ENCODE data around the gene RBM33. TPM values are rescaled to one million over a fixed set of nuclear protein-coding genes. Genes with fewer than 3 reads are reported as not detected.

Gene RBM33, protein sequence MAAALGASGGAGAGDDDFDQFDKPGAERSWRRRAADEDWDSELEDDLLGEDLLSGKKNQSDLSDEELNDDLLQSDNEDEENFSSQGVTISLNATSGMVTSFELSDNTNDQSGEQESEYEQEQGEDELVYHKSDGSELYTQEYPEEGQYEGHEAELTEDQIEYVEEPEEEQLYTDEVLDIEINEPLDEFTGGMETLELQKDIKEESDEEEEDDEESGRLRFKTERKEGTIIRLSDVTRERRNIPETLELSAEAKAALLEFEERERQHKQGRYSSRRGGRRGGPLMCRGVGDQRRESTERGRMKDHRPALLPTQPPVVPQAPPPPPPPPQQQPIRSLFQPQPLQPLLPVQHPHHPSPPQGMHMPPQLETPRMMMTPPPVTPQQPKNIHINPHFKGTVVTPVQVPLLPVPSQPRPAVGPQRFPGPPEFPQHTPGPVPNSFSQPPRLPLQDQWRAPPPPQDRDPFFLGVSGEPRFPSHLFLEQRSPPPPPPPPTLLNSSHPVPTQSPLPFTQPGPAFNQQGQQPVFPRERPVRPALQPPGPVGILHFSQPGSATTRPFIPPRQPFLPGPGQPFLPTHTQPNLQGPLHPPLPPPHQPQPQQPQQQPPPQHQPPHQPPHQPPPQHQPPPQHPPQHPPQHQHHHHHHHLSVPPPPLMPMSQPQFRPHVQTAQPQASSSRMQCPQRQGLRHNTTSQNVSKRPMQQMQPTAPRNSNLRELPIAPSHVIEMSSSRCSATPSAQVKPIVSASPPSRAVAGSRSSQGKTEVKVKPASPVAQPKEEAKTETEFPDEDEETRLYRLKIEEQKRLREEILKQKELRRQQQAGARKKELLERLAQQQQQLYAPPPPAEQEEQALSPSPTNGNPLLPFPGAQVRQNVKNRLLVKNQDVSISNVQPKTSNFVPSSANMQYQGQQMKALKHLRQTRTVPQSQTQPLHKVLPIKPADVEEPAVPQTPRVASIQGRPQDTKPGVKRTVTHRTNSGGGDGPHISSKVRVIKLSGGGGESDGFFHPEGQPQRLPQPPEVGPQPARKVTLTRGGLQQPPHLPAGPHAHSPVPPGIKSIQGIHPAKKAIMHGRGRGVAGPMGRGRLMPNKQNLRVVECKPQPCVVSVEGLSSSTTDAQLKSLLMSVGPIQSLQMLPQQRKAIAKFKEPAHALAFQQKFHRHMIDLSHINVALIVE
- total RNA-seq (2012; rRNA removed): 7.3 and 10.6 TPM in 2 replicates
- 10.5 and 10.8 TPM in 2 replicates for polyA plus RNA-seq (2012; rRNA removed)
- polyA plus RNA-seq (2012; cell fraction: cytosol; rRNA removed): 5.8 and 14.5 TPM in 2 replicates
- 43.6 and 56.2 TPM in 2 replicates for polyA plus RNA-seq (2012; cell fraction: nucleus; rRNA removed; ENCODE audit: low replicate concordance)
- percentile 93 among the genes with signal in this experiment for Bru-seq, nascent RNA
- BruChase-seq, experiment 1, labeled RNA remaining after a 6-hour chase: percentile 79 among the genes with signal in this experiment
- BruChase-seq, experiment 2, labeled RNA remaining after a 2-hour chase: percentile 88 among the genes with signal in this experiment
- long read RNA-seq, partial matches to known transcripts: 8 of 21 reads
- long read RNA-seq, other reads (novel, unspliced or antisense): 11 of 21 reads

DNA sequence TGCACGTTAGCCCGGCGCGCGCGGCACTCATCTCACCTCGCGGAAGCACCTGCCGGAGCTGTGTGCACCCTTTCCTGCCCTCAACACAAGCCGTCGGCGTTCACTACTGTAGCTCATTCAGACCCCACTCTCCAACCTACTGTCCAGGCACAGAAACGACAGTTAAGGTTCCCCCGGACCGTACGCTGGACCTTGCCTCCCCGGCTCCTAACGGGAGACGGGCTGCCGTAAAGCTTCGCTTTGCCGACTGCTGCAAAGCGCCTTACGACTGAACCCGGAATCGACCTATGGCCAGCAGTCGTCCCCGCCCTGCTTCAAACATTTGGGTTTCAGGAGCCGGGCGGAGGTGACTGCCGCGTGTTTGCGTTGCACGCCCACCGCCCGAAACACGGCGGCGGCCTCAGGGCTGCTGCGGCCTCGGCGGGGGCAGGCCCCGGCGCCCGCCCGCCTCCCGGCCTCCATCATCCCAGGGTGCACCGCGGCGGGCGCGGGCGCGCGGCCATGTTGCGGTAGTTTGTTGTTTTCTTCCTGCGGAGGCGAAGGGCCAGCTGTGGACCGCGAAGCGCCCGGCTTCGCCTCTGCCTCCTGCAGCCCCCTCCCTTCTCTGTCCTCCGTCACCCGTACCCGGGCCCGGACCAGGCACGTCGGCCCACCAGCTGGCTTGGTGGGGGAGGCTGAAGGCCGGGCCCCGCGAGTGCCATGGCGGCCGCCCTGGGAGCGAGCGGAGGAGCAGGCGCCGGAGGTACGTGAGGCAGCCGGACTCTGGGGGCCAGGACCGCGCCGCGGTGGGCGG, at the start of gene RBM33:
Gene RBM33, plus strand, starts transcription at position 484 of the 793 bp plus-strand sequence. Its CDS starts 216 bp downstream, at position 700.
- Histone ChIP-seq H2BK120ac (ENCODE audit: low read depth, low read length) (peak within 1 kb of the TSS; percentile 90), H2AK9ac (replicated peaks; ENCODE audit: low read depth, low read length, poor library complexity) (peak within 1 kb of the TSS; percentile 91), H2BK5ac (ENCODE audit: low read depth, low read length, poor library complexity, severe bottlenecking) (peak within 1 kb of the TSS; percentile 93), H2BK20ac (ENCODE audit: low read depth, low read length) (0 out of 2 replicates have a peak within 1 kb of the TSS, but pooled peaks have one; percentile 7), H2AFZ (replicated peaks; ENCODE audit: low read length, poor library complexity) (peak within 1 kb of the TSS; percentile 98), H3K4ac (ENCODE audit: low read depth, low read length) (peak within 1 kb of the TSS; percentile 99), H3K27ac (ENCODE audit: insufficient read depth, low read length) (peak within 1 kb of the TSS; percentile 90), H4K5ac (ENCODE audit: low read depth, low read length) (peak within 1 kb of the TSS; percentile 99), H3K27me3 (ENCODE audit: control insufficient read depth, insufficient read depth, low read length) (no peaks in the 10 kb centered on the region), H3K79me1 (ENCODE audit: low read depth in 1 of 2, low read length in 2 of 2) (peaks cover 9 to 19% of the 10 kb centered on the region in 2 experiments; a peak in 3 of 4 replicates), H4K20me1 (ENCODE audit: insufficient read depth, low read length) (peaks cover 19% of the 10 kb centered on the region; the same call in 1 of the 2 replicates), H2AK5ac (ENCODE audit: low read depth, low read length) (peak within 1 kb of the TSS; percentile 95), H3K9me1 (ENCODE audit: insufficient read depth, low read length) (peaks cover 3% of the 10 kb centered on the region; the same call in 1 of the 2 replicates), H3K18ac (ENCODE audit: low read depth, low read length) (peak within 1 kb of the TSS; percentile 86), H3K4me2 (ENCODE audit: low read depth, low read length) (peak within 1 kb of the TSS; percentile 91), H3K4me3 (ENCODE audit: insufficient read depth, low read depth, low read length) (peak within 1 kb of the TSS; percentile 88), H4K91ac (ENCODE audit: insufficient read depth, low read depth, low read length) (peak within 1 kb of the TSS; percentile 87), H3K14ac (replicated peaks; ENCODE audit: low read depth, low read length) (peak within 1 kb of the TSS; percentile 97), H3K9ac (ENCODE audit: low read depth, low read length) (peak within 1 kb of the TSS; percentile 98), H3K9me3 (ENCODE audit: control insufficient read depth, insufficient read depth, low read length) (peaks cover 3% of the 10 kb centered on the region; the same call in 1 of the 2 replicates), H4K8ac (ENCODE audit: low read depth in 2 of 2, low read length in 2 of 2) (peak within 1 kb of the TSS; percentile 64 to 99), H3K4me1 (ENCODE audit: control insufficient read depth, insufficient read depth, low read length) (peaks cover 3% of the 10 kb centered on the region), H2BK15ac (ENCODE audit: low read depth, low read length) (no peak within 1 kb of the TSS; the same call in 2 of the 3 replicates), H3K56ac (ENCODE audit: extremely low read depth, insufficient read depth, low read length) (peak within 1 kb of the TSS; percentile 90), H3K23ac (ENCODE audit: low read depth, low read length) (peak within 1 kb of the TSS; percentile 92), H3K36me3 (ENCODE audit: control insufficient read depth, insufficient read depth, low read length) (peaks cover 8% of the 10 kb centered on the region)
- 0% methylated on average over 30 of the region's 85 CpGs; no CpG with 5 or more reads in 1 of the 2 experiments for WGBS, 2 experiments (ENCODE audit: extremely low coverage in 2 of 2, insufficient read length in 1 of 2)
- in situ Hi-C loops (cut with MboI; ENCODE audit: low sequenced_read_pairs): no loop called here
- ChIA-PET POLR2A (ENCODE audit: unreplicated experiment) (no interaction called here), CTCF (no interaction called here)
- DNase-seq (peak; percentile 83), ATAC-seq (ENCODE audit: low read depth) (peak; percentile 92)
- BruUV-seq (replicated peaks): no TSS peak
- dilution Hi-C loops (cut with HindIII; ENCODE audit: low sequenced_read_pairs, unreplicated experiment): no loop called here
- intact Hi-C loops (cut with micrococcal nuclease): loop anchor here (2.0 to 5.0 kb wide), 3 partner anchors 47 to 94 kb away; no protein-coding TSS in a partner anchor
- TF ChIP-seq FOS (IDR thresholded peaks at IDR 0.05; ENCODE audit: low read depth, low read length) (no peak), MAZ (IDR thresholded peaks at IDR 0.05; ENCODE audit: borderline replicate concordance, low read depth, low read length) (peak; percentile 46; the same call in 1 of the 2 replicates), BHLHE40 (IDR thresholded peaks at IDR 0.05; ENCODE audit: low read depth, low read length) (no peak), RCOR1 (IDR thresholded peaks at IDR 0.05; ENCODE audit: insufficient replicate concordance, low read length) (no peak), POLR2A (IDR thresholded peaks at IDR 0.05; ENCODE audit: low read depth, low read length) (peak; percentile 83), SMC3 (IDR thresholded peaks at IDR 0.05; ENCODE audit: low read depth, low read length) (no peak)
- TF ChIP-seq, protein P1, sequence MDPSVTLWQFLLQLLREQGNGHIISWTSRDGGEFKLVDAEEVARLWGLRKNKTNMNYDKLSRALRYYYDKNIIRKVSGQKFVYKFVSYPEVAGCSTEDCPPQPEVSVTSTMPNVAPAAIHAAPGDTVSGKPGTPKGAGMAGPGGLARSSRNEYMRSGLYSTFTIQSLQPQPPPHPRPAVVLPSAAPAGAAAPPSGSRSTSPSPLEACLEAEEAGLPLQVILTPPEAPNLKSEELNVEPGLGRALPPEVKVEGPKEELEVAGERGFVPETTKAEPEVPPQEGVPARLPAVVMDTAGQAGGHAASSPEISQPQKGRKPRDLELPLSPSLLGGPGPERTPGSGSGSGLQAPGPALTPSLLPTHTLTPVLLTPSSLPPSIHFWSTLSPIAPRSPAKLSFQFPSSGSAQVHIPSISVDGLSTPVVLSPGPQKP (IDR thresholded peaks at IDR 0.05; ENCODE audit: borderline replicate concordance, low read depth, low read length): no peak
- TF ChIP-seq, protein P2, sequence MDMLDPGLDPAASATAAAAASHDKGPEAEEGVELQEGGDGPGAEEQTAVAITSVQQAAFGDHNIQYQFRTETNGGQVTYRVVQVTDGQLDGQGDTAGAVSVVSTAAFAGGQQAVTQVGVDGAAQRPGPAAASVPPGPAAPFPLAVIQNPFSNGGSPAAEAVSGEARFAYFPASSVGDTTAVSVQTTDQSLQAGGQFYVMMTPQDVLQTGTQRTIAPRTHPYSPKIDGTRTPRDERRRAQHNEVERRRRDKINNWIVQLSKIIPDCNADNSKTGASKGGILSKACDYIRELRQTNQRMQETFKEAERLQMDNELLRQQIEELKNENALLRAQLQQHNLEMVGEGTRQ (IDR thresholded peaks at IDR 0.05; ENCODE audit: low read depth, low read length): 0 out of 2 replicates have a peak, but pooled peaks have one; percentile 4
